ENCODE measurements around the gene PKIB.
"Not testable (repeated sequence)": the region's sequence is repeated elsewhere in the genome, so short reads cannot be mapped to it uniquely, and the experiment has no call there.

PKIB gene

GRCh38 chr6:122746688-122747087, 136.5 kb downstream of the PKIB start:
- no peak overlapping the region for H3K4me3 ChIP-seq (ENCODE audit: low read length)
- TF ChIP-seq EZH2phosphoT487 (IDR thresholded peaks at IDR 0.05; ENCODE audit: low read depth) (no peak), CTCF (IDR thresholded peaks at IDR 0.05; ENCODE audit: low read depth, low read length) (no peak)

GRCh38 chr6:122747573-122747972, 137.4 kb downstream of the PKIB start:
- Histone ChIP-seq H3K4me1 (ENCODE audit: low read length) (peaks cover 8% of the 10 kb centered on the region; the same call in 1 of the 2 replicates), H3K27ac (ENCODE audit: low read length) (no peak overlapping the region), H3K9ac (ENCODE audit: low read length) (no peak overlapping the region), H2AFZ (ENCODE audit: low read depth, low read length) (no peak overlapping the region; the same call in 1 of the 2 replicates), H3K36me3 (replicated peaks; ENCODE audit: low read depth, low read length) (no peaks in the 10 kb centered on the region), H3K79me2 (ENCODE audit: low read length) (no peaks in the 10 kb centered on the region), H4K20me1 (ENCODE audit: insufficient read depth, low read length) (no peaks in the 10 kb centered on the region), H3K9me3 (ENCODE audit: insufficient read depth, low read length) (no peaks in the 10 kb centered on the region), H3K4me2 (ENCODE audit: low read length) (peak overlapping the region; percentile 28; the same call in 1 of the 2 replicates), H3K27me3 (ENCODE audit: low read depth, low read length) (no peaks in the 10 kb centered on the region), H3K4me3 (ENCODE audit: low read length) (peak overlapping the region; percentile 37; the same call in 1 of the 2 replicates)
- TF ChIP-seq CTCF (IDR thresholded peaks at IDR 0.05; ENCODE audit: low read depth, low read length) (no peak), EZH2phosphoT487 (IDR thresholded peaks at IDR 0.05; ENCODE audit: low read depth) (no peak)

More at GRCh38 chr6:122746688-122747087, 136.5 kb downstream of the PKIB start:
- no peaks in the 10 kb centered on the region for H3K79me2 ChIP-seq (ENCODE audit: low read length)
- H3K9me3 ChIP-seq (ENCODE audit: insufficient read depth, low read length) = no peaks in the 10 kb centered on the region
- no peak overlapping the region for H3K4me2 ChIP-seq (ENCODE audit: low read length)
- no peak overlapping the region for H3K27ac ChIP-seq (ENCODE audit: low read length)
- H3K9ac ChIP-seq (ENCODE audit: low read length) = no peak overlapping the region
- H3K36me3 ChIP-seq (replicated peaks; ENCODE audit: low read depth, low read length) = no peaks in the 10 kb centered on the region
- no peaks in the 10 kb centered on the region for H4K20me1 ChIP-seq (ENCODE audit: insufficient read depth, low read length)
- H3K27me3 ChIP-seq (ENCODE audit: low read depth, low read length) = no peaks in the 10 kb centered on the region
- no peak overlapping the region for H2AFZ ChIP-seq (ENCODE audit: low read depth, low read length)
- peaks cover 8% of the 10 kb centered on the region; the same call in 1 of the 2 replicates for H3K4me1 ChIP-seq (ENCODE audit: low read length)

GRCh38 chr6:122748945-122749344, 138.7 kb downstream of the PKIB start:
- H3K9ac ChIP-seq (ENCODE audit: low read length); H3K36me3 ChIP-seq (replicated peaks; ENCODE audit: low read depth, low read length); H3K9me3 ChIP-seq (ENCODE audit: insufficient read depth, low read length); H3K4me2 ChIP-seq (ENCODE audit: low read length); H2AFZ ChIP-seq (ENCODE audit: low read depth, low read length); H3K4me3 ChIP-seq (ENCODE audit: low read length); H3K79me2 ChIP-seq (ENCODE audit: low read length); H4K20me1 ChIP-seq (ENCODE audit: insufficient read depth, low read length); H3K27me3 ChIP-seq (ENCODE audit: low read depth, low read length); H3K27ac ChIP-seq (ENCODE audit: low read length); H3K4me1 ChIP-seq (ENCODE audit: low read length): not testable (repeated sequence)

GRCh38 chr6:122749451-122750050, 139.3 kb downstream of the PKIB start:
- TF ChIP-seq CTCF (IDR thresholded peaks at IDR 0.05; ENCODE audit: low read depth, low read length) (no peak), EZH2phosphoT487 (IDR thresholded peaks at IDR 0.05; ENCODE audit: low read depth) (no peak)
- no peak overlapping the region for H3K27ac ChIP-seq (ENCODE audit: low read length)
- no peak overlapping the region for H3K4me3 ChIP-seq (ENCODE audit: low read length)
- H3K4me1 ChIP-seq (ENCODE audit: low read length) = peaks cover 8% of the 10 kb centered on the region; the same call in 1 of the 2 replicates
- H4K20me1 ChIP-seq (ENCODE audit: insufficient read depth, low read length) = no peaks in the 10 kb centered on the region
- H3K9me3 ChIP-seq (ENCODE audit: insufficient read depth, low read length) = no peaks in the 10 kb centered on the region
- H3K4me2 ChIP-seq (ENCODE audit: low read length) = no peak overlapping the region
- no peak overlapping the region for H3K9ac ChIP-seq (ENCODE audit: low read length)
- H3K36me3 ChIP-seq (replicated peaks; ENCODE audit: low read depth, low read length) = no peaks in the 10 kb centered on the region
- H3K79me2 ChIP-seq (ENCODE audit: low read length) = no peaks in the 10 kb centered on the region
- no peak overlapping the region for H2AFZ ChIP-seq (ENCODE audit: low read depth, low read length)
- H3K27me3 ChIP-seq (ENCODE audit: low read depth, low read length) = no peaks in the 10 kb centered on the region
